Stomach (tissue), 9 donors: ENCODE data around the gene LPGAT1. TPM values are rescaled to one million over a fixed set of nuclear protein-coding genes. Genes with fewer than 3 reads are reported as not detected.
"Not testable (repeated sequence)": the region's sequence is repeated elsewhere in the genome, so short reads cannot be mapped to it uniquely, and the experiment has no call there.

Experiments
- DNase-seq, 2 donors: peaks; one replicate each; pipeline versions ENCODE4 v3.0.0 to v3.0.0-alpha.2; 2013 to 2019
- H3K27ac ChIP-seq, 5 donors: fragments of 200-600 bp in 4 of 5; sonication (generic) in 4 of 5; one replicate each; pipeline ENCODE4 v1.5.1; 2013 to 2019; ENCODE audit warnings: mild to moderate bottlenecking in 1 of 5, moderate library complexity in 1 of 5
- H3K27me3 ChIP-seq, 3 donors: fragments of 200-600 bp; sonication (generic); one replicate each; pipeline ENCODE4 v1.5.1; 2017 to 2019; ENCODE audit warnings: mixed run types in 1 of 3
- H3K36me3 ChIP-seq, 4 donors: fragments of 200-600 bp; sonication (generic); 1 replicate in 3 of 4; 2 replicates in 1 of 4; pipeline ENCODE4 v1.5.1; 2016 to 2019
- H3K4me1 ChIP-seq, 4 donors: fragments of 200-600 bp; sonication (generic); one replicate each; pipeline ENCODE4 v1.5.1; 2016 to 2019
- H3K4me3 ChIP-seq, 4 donors: fragments of 200-600 bp; sonication (generic) in 3 of 4; one replicate each; pipeline ENCODE4 v1.5.1; 2016 to 2019; ENCODE audit warnings: mild to moderate bottlenecking in 1 of 4
- H3K9me3 ChIP-seq, 4 donors: fragments of 200-600 bp; sonication (generic); one replicate each; pipeline ENCODE4 v1.5.1; 2016 to 2019
- CTCF ChIP-seq, 7 experiments: fragments of 450-650 bp in 4 of 7; fragments of 200-600 bp in 3 of 7; sonication (generic) in 3 of 7; IDR thresholded peaks; one replicate each; pipeline ENCODE4 v1.5.1; 2016 to 2019; ENCODE audit warnings: antibody characterized with exemption in 7 of 7, control low read depth in 2 of 7, mild to moderate bottlenecking in 1 of 7
- EP300 ChIP-seq: sonication (generic); formaldehyde crosslinking; IDR thresholded peaks from one replicate; pipeline ENCODE4 v1.6.1; 2017; ENCODE audit warnings: antibody characterized with exemption
- POLR2A ChIP-seq, 4 donors: fragments of 450-650 bp; IDR thresholded peaks; one replicate each; pipeline ENCODE4 v1.6.1; 2016; ENCODE audit warnings: antibody characterized with exemption in 4 of 4, control low read depth in 2 of 4, mild to moderate bottlenecking in 1 of 4, moderate library complexity in 1 of 4
- POLR2AphosphoS5 ChIP-seq, 3 donors: sonication (generic); formaldehyde crosslinking; IDR thresholded peaks; one replicate each; pipeline ENCODE4 v1.6.1; 2016; ENCODE audit warnings: antibody characterized with exemption in 3 of 3
- WGBS, 5 donors: extraction: QIAGEN DNeasy Blood & Tissue Kit in 3 of 5; methylation state at CpG; one replicate each; pipeline versions ENCODE4 v1.1.5 to v1.1.7; 2013 to 2018; 5-methylcytosine and 5-hydroxymethylcytosine counted together
- intact Hi-C: fragments of 100-400 bp; cut with DNase I; formaldehyde crosslinking; loops from one replicate; pipeline ENCODE4 v1.15.1; 2023; ENCODE audit warnings: low total_unique reads
- polyA plus RNA-seq, 3 donors: library from polyadenylated mRNA; stranded (reverse); fragments of 200-250 nt; gene quantifications; one replicate each; pipeline ENCODE4 v1.2.3, GENCODE V29; 2013
- total RNA-seq, 5 donors: library from RNA; depleted of rRNA; stranded (reverse); fragments of >200 nt; gene quantifications; one replicate each; pipeline versions ENCODE4 v1.1.0 to v1.2.3, GENCODE V29; 2014 to 2016
- donor health status: healthy with polysubstance abuse.
- donor health status: Bipolar disorder and iron deficiency.
- donor health status: healthy.

LPGAT1 gene
- total and polyA plus RNA-seq, 8 donors, result 2.9 to 59.3 (median 5.1) TPM

- H3K27me3 ChIP-seq, result no peaks in the 10 kb centered on the region
Observed at GRCh38 chr1:211724687-211725196, 105.8 kb downstream of the LPGAT1 start.

GRCh38 chr1:211723273-211723672, 107.3 kb downstream of the LPGAT1 start:
- H3K27me3 ChIP-seq, result no peaks in the 10 kb centered on the region
- no peaks in the 10 kb centered on the region for H3K36me3 ChIP-seq
- 61 to 86% (median 74%) methylated on average over 5 of the region's 5 CpGs for WGBS, 5 donors
- no peak overlapping the region for H3K27ac ChIP-seq
- no peaks in the 10 kb centered on the region for H3K9me3 ChIP-seq
- no peak overlapping the region for H3K4me3 ChIP-seq
- intact Hi-C loops, result no loop called here
- H3K4me1 ChIP-seq, result no peaks in the 10 kb centered on the region
- TF ChIP-seq EP300 (no peak), POLR2A (IDR thresholded peaks at IDR 0.05) (no peak), CTCF (IDR thresholded peaks at IDR 0.05) (no peak), POLR2AphosphoS5 (IDR thresholded peaks at IDR 0.05) (no peak)
- no peak for DNase-seq

More at GRCh38 chr1:211724687-211725196, 105.8 kb downstream of the LPGAT1 start:
- TF ChIP-seq POLR2AphosphoS5 (IDR thresholded peaks at IDR 0.05) (no peak), POLR2A (IDR thresholded peaks at IDR 0.05) (no peak)
- H3K27ac ChIP-seq, result no peak overlapping the region
- H3K4me3 ChIP-seq, result no peak overlapping the region
- H3K4me1 ChIP-seq, result no peaks in the 10 kb centered on the region
- DNase-seq, result no peak
- no peaks in the 10 kb centered on the region for H3K36me3 ChIP-seq
- H3K9me3 ChIP-seq, result no peaks in the 10 kb centered on the region
- intact Hi-C loops, result no loop called here
- WGBS, 5 donors, result 74 to 85% (median 76%) methylated on average over 11 of the region's 11 CpGs

- Histone ChIP-seq H3K36me3 (no peaks in the 10 kb centered on the region), H3K4me3 (no peak overlapping the region), H3K27ac (no peak overlapping the region), H3K4me1 (no peaks in the 10 kb centered on the region), H3K9me3 (no peaks in the 10 kb centered on the region), H3K27me3 (no peaks in the 10 kb centered on the region)
- no peak for DNase-seq
- 64 to 79% (median 76%) methylated on average over 6 of the region's 6 CpGs for WGBS, 5 donors
- intact Hi-C loops, result no loop called here
- TF ChIP-seq EP300, result no peak
Observed at GRCh38 chr1:211722277-211723175, 108.0 kb downstream of the LPGAT1 start.

GRCh38 chr1:211716555-211716954, 114.0 kb downstream of the LPGAT1 start:
- intact Hi-C loops, H3K36me3 ChIP-seq, H3K27ac ChIP-seq, H3K27me3 ChIP-seq, H3K4me1 ChIP-seq, H3K9me3 ChIP-seq, H3K4me3 ChIP-seq, DNase-seq: not testable (repeated sequence)
- WGBS, 5 donors, result 83 to 88% (median 87%) methylated on average over 4 of the region's 4 CpGs

- Histone ChIP-seq H3K27ac (no peak overlapping the region), H3K4me3 (no peak overlapping the region), H3K27me3 (no peaks in the 10 kb centered on the region), H3K36me3 (no peaks in the 10 kb centered on the region), H3K9me3 (no peaks in the 10 kb centered on the region), H3K4me1 (no peaks in the 10 kb centered on the region)
- DNase-seq, result no peak
- TF ChIP-seq POLR2A (IDR thresholded peaks at IDR 0.05) (no peak), EP300 (no peak), CTCF (IDR thresholded peaks at IDR 0.05) (no peak), POLR2AphosphoS5 (IDR thresholded peaks at IDR 0.05) (no peak)
- intact Hi-C loops, result no loop called here
- 60 to 79% (median 73%) methylated on average over 2 of the region's 2 CpGs for WGBS, 5 donors
Observed at GRCh38 chr1:211715971-211716370, 114.6 kb downstream of the LPGAT1 start.

- H3K27ac ChIP-seq, result no peak overlapping the region
- no peaks in the 10 kb centered on the region for H3K4me1 ChIP-seq
- no peaks in the 10 kb centered on the region for H3K9me3 ChIP-seq
- WGBS, 5 donors, result 69 to 91% (median 85%) methylated on average over 5 of the region's 5 CpGs
- H3K4me3 ChIP-seq, result no peak overlapping the region
- no peak for DNase-seq
- intact Hi-C loops, result no loop called here
- no peaks in the 10 kb centered on the region for H3K27me3 ChIP-seq
- TF ChIP-seq CTCF (IDR thresholded peaks at IDR 0.05), result no peak
- no peak for TF ChIP-seq POLR2AphosphoS5 (IDR thresholded peaks at IDR 0.05)
- TF ChIP-seq POLR2A (IDR thresholded peaks at IDR 0.05), result no peak
- TF ChIP-seq EP300, result no peak
- H3K36me3 ChIP-seq, result no peaks in the 10 kb centered on the region
Observed at GRCh38 chr1:211714154-211714553, 116.4 kb downstream of the LPGAT1 start.
